GM18505 (cell line): ENCODE results near the gene PGA4.
"Not testable (repeated sequence)": the region's sequence is repeated elsewhere in the genome, so short reads cannot be mapped to it uniquely, and the experiment has no call there.

Experiments used
- ATAC-seq: cut with Tn5 transposase; IDR thresholded peaks from one replicate; pipeline ENCODE4 v1.9.1; 2021; ENCODE audit not compliant: unreplicated experiment
- POLR2A ChIP-seq: IDR thresholded peaks from 4 replicates; pipeline ENCODE4 v1.6.1; 2011; ENCODE audit warnings: borderline replicate concordance; ENCODE audit not compliant: insufficient read depth, insufficient read length; ENCODE audit errors: extremely low read depth

PGA4 gene

DNA sequence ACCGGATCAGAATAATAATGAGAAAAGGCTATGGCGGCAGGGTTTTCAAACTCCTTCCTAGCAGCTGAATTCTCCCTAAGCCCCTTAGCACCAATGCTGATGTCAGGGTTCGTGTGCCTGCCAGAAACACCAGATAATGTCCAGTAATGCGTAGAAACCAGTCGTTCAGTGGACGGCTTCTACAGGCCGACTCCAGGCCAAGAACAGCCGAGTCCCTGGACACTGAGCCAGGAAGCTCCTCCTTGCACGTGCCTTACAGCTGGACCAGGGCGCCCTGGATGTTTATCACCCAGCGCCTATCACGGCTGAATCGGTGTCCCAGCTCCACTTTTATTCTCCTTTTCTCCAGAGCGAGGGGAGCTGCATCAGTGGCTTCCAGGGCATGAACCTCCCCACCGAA is 8.9 kb downstream of the PGA4 start:
- ATAC-seq, result not testable (repeated sequence)

DNA sequence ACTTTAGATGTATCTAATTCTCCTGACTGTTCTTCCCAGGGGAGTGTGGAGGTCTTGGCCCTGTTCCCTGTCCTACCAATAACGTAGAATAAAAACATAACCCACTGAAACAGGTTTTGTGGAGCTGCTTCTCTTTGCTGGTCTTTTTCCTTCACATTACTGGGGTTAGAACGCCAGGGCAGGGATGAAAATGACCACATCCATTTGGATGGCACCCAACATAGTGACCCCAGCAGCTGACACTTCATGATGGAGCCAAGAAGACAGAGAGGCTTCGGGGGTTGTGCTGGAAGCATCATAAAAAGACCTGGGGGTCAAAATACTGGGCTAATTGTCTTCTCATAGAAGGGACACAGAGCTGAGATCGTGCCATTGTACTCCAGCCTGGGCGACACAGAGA is 9.4 kb downstream of the PGA4 start:
- not testable (repeated sequence) for ATAC-seq

DNA sequence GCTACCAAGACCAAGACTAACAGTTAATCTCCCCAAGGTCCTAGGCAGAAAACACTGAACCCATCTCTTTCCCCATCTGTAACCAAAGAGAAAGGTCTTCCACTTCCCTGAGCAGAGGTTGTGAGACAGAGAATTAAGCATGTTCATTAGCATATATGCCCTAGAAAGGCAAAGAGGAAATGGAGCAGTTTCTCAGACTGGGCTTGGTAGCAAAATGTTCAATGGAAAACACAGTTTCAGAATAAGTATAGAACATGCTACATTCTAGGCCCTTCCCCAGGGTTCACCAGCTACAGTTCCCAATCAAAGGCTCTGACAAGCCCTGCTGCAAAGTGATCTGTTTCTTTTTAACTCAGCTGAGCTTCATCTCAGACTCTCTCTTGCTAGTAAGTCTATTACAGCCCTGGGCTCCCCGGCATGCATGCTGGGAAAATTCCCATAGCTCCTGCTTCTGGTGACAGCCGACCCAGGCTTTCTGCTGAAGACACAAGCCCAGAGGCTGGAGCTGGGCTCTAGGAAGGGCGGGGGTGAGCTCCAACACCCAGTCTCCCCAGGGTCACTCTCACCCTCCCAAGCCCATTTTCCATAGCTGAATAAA is 10.5 kb downstream of the PGA4 start:
- ATAC-seq, result not testable (repeated sequence)

DNA sequence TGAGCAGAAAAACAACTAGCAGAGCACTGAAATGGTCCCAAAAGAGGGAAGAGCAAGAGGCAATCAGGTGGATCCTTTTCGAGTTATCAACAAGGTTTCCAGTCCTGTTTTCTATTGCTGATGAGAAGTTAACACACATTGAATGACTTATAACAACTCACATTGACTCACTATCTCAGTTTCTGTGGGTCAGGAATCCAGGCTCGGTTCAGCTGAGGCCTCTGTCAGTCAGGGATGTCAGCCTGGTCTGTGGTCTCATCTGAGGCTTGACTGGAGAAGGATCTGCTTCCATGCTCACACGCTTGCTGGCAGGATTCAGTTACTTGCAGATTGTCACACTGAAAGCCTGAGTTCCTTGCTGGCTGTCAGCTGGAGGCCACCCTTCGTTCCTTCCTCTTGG is 15.0 kb downstream of the PGA4 start:
- not testable (repeated sequence) for ATAC-seq

DNA sequence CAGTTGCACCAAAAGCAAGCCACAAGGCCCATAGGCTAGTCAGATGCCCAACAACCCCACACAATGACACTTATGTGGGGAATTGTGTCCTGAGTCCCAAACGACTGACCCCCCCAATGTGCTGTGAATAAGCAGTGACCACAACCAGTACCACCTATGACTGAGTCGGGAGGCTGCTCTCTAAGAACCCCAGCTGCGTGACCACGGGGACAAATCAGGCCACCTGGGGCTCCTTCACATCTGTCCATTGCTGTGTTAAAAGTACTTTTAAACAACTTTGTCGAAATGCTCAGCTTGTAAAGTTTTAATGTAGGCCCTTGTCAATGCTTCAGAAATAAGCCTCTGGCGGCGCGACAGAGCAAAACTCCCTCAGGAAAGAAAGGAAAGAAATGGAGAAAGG is 18.1 kb downstream of the PGA4 start:
- not testable (repeated sequence) for ATAC-seq

DNA sequence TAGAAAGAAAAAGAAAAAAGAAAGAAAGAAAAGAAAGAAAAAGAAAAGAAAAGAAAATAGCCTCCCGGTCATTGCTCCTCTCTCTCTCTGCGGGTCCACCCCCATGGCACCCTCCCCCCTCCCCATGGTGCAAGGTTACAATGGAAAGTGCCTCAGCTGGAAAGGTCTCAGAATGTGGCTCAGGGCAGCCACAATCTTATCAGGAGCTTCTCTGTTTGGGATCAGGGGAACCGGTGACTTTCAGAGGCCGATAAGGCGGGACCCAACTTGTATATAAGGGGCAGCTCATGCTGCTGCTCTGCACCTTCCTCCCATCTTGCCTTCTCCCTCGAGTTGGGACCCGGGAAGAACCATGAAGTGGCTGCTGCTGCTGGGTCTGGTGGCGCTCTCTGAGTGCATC is 18.7 kb downstream of the PGA4 start, which contains the start of gene PGA5:
Gene PGA5 (plus strand): TSS at position 301 of the 400 bp plus-strand sequence. CDS start 52 bp downstream, at position 353.
- ATAC-seq, result not testable (repeated sequence)

DNA sequence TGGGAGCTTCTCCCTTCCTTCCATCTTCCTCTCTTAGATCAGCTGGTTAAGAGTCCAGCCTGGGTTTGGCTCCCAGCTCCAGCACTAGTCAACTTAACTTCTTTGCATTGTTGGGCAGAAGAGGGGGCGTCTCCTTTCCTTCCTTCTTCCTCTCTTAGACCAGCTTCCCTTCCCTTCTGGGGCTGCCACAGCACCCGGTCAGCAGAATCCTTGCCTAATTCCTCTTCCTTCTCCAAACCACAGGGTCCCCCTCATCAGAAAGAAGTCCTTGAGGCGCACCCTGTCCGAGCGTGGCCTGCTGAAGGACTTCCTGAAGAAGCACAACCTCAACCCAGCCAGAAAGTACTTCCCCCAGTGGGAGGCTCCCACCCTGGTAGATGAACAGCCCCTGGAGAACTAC is 19.4 kb downstream of the PGA4 start:
- not testable (repeated sequence) for ATAC-seq

DNA sequence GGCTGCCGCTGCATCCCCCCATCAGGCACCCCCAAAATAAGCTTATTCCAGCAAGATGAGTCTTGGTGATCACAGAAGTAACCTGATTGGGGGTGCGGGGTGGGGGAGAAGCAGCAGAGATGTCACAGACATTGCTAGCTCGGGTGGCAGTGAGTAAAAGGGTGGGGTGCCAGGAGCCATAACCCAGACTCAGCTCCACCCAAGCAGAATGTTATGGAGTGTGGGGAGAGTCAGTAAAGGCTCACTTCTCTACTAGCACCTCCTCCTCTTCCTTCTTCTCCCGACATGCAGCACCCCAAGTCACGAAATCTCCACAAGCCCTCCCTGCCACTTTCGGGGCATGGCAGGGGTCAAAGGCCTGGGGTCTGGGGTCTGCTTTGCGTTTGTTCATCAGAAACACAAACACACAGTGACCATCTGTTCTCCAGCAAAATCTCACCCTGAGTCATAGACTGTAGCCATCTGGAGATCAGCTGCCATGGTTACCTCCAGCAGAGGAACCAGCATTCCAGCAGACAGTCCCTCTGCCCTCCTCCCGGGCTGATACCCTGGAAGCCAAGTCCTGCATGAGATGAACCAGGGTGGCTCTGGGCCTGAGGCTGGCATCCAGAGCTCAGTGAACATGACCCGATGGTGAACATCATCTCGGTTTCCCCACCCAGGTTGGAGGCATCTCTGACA is 23.3 kb downstream of the PGA4 start:
- not testable (repeated sequence) for ATAC-seq

DNA sequence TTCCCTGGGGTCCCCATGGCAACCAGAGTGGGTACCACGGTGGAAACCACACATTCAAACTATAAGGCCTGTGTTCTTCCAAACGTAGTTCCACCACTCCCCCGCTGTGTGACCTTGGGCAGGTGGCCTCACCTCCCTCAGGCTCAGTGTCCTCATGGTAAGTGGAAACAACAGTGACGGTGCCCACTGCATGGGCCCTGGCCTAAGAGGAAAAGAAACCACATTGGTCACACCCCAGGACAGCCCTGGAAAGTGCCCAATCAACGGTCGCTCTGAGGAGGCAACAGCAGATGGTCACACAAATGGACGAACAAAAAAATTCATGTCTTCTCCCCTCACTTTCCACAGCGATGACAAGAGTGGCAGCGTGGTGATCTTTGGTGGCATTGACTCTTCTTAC is 25.9 kb downstream of the PGA4 start:
- ATAC-seq, result not testable (repeated sequence)

DNA sequence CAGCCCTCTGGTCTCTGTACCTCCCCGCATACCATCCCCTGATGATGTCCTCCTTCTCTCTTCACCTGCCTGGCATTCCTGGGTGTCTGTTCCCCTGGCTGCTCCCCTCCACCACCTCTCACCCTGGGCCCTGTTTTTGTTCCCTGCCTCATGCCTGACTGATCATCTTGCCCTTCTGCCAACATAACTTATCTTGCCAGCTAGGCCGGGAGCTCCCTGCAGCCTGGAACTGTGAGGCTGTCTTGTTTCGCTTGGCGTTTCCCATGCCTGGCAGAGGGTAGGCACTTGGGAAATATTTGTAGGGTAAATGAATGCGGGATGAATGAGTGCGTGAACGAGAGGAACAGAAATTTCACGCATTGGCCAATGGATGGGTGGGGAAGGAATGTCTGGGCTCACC is 27.1 kb downstream of the PGA4 start:
- not testable (repeated sequence) for ATAC-seq

DNA sequence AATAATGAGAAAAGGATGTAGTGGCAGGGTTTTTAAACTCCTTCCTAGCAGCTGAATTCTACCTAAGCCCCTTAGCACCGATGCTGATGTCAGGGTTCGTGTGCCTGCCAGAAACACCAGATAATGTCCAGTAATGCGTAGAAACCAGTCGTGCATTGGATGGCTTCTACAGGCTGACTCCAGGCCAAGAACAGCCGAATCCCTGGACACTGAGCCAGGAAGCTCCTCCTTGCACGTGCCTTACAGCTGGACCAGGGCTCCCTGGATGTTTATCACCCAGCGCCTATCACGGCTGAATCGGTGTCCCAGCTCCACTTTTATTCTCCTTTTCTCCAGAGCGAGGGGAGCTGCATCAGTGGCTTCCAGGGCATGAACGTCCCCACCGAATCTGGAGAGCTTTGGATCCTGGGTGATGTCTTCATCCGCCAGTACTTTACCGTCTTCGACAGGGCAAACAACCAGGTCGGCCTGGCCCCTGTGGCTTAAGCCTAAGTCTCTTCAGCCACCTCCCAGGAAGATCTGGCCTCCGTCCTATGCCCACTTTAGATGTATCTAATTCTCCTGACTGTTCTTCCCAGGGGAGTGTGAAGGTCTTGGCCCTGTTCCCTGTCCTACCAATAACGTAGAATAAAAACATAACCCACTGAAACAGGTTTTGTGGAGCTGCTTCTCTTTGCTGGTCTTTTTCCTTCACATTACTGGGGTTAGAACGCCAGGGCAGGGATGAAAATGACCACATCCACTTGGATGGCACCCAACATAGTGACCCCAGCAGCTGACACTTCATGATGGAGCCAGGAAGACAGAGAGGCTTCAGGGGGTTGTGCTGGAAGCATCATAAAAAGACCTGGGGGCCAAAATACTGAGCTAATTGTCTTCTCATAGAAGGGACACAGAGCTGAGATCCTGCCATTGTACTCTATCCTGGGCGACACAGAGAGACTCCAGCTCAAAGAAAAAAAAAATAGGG is 28.9 kb downstream of the PGA4 start:
- ATAC-seq, result not testable (repeated sequence)

DNA sequence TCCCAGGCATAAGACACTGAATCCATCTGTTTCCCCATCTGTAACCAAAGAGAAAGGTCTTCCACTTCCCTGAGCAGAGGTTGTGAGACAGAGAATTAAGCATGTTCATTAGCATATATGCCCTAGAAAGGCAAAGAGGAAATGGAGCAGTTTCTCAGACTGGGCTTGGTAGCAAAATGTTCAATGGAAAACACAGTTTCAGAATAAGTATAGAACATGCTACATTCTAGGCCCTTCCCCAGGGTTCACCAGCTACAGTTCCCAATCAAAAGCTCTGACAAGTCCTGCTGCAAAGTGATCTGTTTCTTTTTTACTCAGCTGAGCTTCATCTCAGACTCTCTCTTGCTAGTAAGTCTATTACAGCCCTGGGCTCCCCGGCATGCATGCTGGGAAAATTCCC is 30.2 kb downstream of the PGA4 start:
- ATAC-seq, result not testable (repeated sequence)

DNA sequence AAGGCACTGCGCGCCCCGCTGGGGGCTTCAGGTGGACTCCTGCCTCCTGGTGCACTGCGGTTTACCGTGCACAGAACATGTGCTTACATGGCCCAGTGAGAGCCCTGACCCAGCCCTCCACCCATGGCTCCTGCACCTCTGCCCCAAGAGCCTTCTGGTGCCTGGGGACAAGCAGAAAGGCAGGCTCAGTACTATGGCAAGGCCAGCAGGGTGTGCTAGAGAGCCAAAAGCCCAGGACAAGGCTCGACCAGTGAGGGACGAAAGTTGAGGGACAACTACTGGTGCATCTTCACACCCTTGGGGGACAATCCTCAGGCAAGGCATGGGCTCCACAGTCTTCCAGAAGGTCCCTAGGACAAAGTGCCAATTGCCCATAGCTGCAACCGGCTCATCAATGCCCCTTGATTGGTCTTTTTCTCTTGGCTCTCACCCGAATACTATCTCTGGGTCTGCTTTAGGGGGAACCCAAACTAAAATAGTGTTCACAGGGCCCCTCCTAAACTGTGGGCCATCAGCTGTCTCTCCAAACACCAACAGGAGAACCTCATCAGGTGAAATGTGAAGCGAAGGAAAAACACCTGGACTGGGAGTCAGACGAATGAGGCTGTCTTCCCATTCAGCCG is 32.4 kb downstream of the PGA4 start:
- no peak for ATAC-seq
- TF ChIP-seq POLR2A, result no peak

DNA sequence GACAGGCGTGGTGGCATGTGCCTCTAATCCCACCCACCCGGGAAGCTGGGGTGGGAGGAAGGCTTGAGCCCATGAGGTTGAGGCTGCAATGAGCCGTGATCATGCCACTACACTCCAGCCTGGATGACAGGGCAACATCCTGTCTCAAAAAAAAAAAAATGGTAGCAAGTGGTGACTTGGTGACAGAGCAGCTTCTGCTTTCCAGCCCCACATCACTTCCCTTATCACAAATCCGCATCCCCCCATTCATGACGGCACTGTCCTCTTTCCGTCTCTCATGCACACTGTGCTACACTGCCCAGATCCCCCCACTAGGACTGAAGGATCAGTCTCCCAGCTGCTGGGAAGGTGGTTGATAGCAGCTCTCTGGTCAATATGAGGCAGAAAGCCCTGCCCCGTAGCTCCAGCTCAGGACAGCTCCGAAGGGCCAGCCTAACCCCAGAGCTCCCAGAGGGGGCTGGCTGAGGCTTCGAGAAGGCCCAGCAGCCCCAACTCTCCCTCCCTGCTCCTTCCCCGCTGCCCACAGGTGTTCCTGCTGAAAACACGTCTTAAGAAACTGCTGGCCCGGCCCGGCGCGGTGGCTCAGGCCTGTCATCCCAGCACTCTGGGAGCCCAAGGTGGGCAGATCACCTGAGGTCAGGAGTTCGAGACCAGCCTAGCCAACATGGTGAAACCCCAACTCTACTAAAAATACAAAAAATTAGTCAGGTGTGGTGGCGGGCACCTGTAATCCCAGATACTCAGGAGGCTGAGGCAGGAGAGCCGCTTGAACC is 34.7 kb downstream of the PGA4 start:
- no peak for TF ChIP-seq POLR2A
- no peak for ATAC-seq
